HEK293T (cell line): Measurements from ENCODE around the gene ARHGAP40.

Experiments used
- ARNT ChIP-seq: fragments of 450-650 bp; IDR thresholded peaks from 2 replicates; pipeline ENCODE4 v1.6.1; 2017; ENCODE audit warnings: mild to moderate bottlenecking
- BHLHE40 ChIP-seq: fragments of 450-650 bp; IDR thresholded peaks from 2 replicates; pipeline ENCODE4 v1.6.1; 2016; ENCODE audit warnings: mild to moderate bottlenecking, moderate library complexity, borderline replicate concordance
- CTBP1 ChIP-seq: fragments of 450-650 bp; IDR thresholded peaks from 2 replicates; pipeline ENCODE4 v1.6.1; 2016; ENCODE audit warnings: borderline replicate concordance
- ELF4 ChIP-seq: fragments of 450-650 bp; IDR thresholded peaks from 2 replicates; pipeline ENCODE4 v1.6.1; 2017; ENCODE audit warnings: antibody characterized with exemption
- FOXK2 ChIP-seq: fragments of 450-650 bp; IDR thresholded peaks from 2 replicates; pipeline ENCODE4 v1.6.1; 2016; ENCODE audit warnings: mild to moderate bottlenecking
- FOXM1 ChIP-seq: fragments of 450-650 bp; IDR thresholded peaks from 2 replicates; pipeline ENCODE4 v1.6.1; 2017; ENCODE audit warnings: mild to moderate bottlenecking, borderline replicate concordance
- HDGF ChIP-seq: fragments of 450-650 bp; IDR thresholded peaks from 2 replicates; pipeline ENCODE4 v1.6.1; 2017; ENCODE audit warnings: antibody characterized with exemption, borderline replicate concordance
- L3MBTL2 ChIP-seq: fragments of 450-650 bp; conservative IDR thresholded peaks from 2 replicates; pipeline ENCODE4 v1.6.1; 2016; ENCODE audit warnings: mild to moderate bottlenecking
- NFRKB ChIP-seq: fragments of 450-650 bp; IDR thresholded peaks from 2 replicates; pipeline ENCODE4 v1.6.1; 2016; ENCODE audit warnings: mild to moderate bottlenecking, moderate library complexity
- SP1 ChIP-seq: fragments of 450-650 bp; IDR thresholded peaks from 2 replicates; pipeline ENCODE4 v1.6.1; 2017
- SUZ12 ChIP-seq: fragments of 450-650 bp; IDR thresholded peaks from 2 replicates; pipeline ENCODE4 v1.6.1; 2016; ENCODE audit warnings: mild to moderate bottlenecking
- TARDBP ChIP-seq: fragments of 450-650 bp; IDR thresholded peaks from 2 replicates; pipeline ENCODE4 v1.6.1; 2016

DNA sequence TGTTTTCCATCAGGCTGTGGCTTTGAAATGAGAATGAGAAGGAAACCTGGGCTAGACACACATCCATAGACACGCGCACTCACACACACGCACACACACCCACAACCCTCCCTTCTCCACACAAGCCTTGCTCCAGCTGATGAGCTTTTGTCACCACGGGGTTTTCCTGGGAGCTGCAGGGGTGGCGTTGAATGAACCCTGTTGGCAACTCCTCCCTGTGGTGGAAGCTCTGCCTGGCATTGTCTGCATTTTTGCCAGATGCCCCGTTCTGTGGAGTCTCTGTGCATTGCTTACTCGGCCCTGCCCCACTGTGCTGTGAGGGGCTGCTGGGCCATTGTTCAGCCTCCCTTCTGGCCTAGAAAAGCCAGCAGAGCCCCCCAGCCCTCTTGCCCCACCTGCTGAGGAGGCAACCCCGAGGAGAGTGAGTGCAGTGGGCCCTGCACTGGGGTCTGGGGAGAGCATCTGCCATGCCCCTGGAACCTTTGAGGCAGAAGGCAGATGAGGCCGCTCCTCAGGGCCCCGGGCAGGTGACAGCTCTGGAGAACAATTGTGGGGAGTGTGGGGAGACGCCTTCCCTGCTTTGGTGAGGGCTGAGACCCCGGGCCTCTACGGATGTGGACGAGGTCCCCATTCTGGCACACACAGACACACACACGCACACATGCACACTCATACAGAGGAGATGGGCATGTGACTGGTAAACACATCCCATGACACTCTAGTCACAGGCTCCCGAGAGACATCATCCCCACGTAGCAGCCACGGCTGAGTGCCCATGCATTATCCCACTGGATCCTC lies 10.7 kb upstream of the ARHGAP40 start:
- TF ChIP-seq SUZ12 (no peak), BHLHE40 (no peak), FOXM1 (no peak), FOXK2 (no peak), L3MBTL2 (no peak), ELF4 (no peak), SP1 (no peak), ARNT (no peak), CTBP1 (no peak), NFRKB (no peak), TARDBP (no peak), HDGF (no peak)
